ENCODE results near the gene DES.

DES gene

DNA sequence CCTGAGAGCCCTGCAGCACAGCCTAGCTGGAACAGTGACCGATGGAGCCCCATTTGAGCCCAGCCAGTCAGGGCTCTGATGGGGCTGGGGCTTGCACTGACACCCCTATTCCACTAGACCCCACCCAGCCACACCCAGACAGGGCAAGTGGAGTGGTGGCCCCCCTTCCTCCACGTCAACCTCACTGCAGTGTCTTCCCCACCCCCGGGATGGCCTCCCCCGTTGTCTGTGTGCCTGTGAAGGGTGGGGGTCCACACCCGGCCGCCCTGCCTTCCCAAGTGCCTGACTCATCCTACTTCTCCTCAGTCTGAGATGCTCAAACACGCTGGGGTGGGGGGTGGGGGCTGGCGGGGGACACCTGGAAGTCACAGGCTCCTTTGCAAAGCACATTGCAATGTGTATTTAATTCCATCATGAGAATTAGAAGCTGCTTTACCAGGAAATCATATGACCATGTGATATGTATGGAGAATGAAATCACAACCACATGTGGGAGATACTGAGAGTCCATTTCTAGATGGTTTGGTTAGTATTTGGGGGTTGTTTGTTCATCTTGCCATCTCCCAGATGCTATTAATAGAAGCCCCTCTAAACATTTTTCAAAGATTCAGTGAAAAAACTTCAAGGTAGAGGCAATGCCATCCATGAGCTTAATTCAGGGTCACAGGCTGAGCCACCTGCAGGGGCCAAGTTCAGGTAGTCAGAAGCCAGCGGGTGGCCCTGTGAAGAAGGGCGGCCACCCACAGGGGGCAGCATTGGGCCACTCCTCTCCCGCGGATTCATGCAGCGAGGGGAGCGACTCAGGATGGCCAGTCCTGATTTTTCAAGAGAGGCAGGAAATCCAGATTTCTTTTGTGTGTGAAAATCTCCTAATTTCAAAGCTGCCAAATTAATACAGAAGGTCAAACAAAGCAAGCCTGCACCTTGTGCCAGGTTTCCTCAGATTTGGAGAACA lies 57.8 kb downstream of the DES start:
- DNase-seq: peak; percentile 41

Data from CD4-positive, alpha-beta T cell treated with Interleukin-4 for 4 hours (primary cell).